COLO829 (cell line): ENCODE measurements around the gene FGFBP3.
"Not testable (repeated sequence)": the region's sequence is repeated elsewhere in the genome, so short reads cannot be mapped to it uniquely, and the experiment has no call there.

Experiments
- DNase-seq: peaks from one replicate; pipeline ENCODE4 v3.0.0; 2012; ENCODE audit warnings: low spot score

Gene FGFBP3

DNA sequence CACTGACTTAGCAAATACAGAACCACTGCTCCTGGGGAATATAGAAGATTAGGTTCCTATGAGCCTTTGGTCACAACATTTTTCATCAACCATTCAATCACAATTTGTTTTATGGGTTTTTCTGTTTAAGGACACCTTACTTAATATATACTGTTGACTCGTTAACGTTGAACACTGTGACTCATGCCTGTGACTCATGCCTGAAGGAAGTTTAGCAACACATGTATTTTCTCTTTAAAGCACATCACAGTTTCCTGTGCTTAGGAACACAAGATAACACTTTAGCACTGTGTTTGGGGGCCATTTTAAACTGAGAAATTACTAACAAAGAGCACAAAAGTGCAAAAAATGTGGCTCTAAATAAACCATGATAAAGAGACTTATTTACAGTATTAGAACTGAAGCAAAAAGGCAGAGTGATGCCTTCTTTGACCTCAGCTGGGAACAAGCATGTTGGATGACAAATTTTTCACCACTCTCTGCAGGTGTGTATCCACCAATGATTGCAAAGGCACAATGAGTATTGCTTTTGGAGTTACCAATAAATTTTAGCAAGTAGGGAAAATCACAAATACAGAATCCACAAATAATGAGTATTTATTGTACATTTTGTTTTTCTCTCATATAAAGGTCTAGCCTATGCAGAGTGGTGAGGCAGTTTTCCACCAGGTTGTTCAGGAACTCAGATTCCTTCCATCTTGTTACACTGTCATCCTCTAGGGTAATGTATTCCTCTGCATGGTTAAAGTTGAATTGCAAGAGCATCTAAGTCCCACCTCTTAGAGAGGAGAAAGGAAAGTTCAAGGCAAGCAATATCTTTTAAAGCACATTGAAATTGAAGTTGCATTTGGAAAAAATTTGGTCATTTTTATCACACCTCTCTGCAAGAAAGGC, 7.3 kb downstream of the FGFBP3 start:
- DNase-seq: peak; percentile 56

DNA sequence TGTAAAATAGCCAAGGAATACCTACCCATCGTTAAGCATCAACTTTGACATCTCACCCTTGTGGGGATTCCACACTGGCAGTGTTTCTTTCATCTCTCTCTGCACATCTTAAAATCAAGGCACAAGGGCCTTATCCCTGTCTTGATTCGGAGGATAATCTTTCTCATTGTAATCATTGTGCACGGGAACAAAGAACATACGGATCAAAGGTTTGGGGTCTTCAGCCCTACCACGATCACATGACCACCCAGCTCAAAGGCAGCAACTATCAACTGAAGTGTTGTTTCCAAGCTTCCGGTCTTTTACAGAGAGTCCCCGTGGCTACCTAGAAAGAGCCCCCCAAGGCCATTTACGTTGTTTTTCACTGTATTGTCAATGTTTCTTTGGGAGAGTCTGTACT, 11.9 kb downstream of the FGFBP3 start:
- no peak for DNase-seq

DNA sequence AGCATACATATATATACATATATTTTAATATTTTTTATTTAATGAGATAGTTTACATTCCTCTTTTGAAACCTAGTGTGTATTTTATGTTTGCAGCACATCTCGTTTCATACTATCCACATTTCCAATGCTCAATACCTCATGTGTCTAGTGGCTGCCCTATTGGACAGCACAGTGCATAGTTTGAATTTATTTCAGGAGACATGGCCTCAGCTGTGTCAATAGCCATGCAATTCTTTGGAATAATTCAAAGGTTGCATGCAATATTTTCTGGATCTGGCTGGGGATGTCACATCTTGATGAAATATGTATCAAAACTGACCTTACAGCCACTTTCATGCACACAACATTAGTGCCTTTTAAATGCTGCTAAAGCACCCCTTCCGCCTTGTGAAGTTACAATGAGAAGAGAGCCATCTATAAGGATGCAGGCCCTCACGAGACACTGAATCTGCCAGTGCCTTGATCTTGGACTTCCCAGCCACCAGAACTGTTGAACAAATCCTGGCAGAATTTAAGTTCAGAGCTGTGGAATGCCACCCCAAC, 13.0 kb downstream of the FGFBP3 start:
- DNase-seq: no peak

DNA sequence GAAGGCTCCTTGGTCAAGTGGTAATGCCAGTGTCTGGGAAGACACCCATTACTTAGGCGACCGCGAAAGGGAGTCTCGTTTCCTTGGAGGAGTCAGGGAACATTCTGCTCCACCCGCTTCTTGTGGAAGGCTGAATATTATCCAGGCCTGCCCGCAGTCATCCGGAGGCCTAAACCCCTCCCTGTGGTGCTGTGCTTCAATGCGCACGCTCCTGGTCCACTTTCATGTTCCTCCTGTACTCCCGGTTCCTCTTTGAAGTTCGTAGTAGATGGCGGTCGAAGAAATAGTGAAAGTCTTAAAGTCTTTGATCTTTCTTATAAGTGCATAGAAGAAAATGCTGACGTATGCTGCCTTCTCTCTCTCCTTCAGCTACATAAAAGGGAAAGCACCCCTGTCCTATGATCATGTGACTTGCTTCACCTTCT, 15.0 kb downstream of the FGFBP3 start:
- DNase-seq: not testable (repeated sequence)

DNA sequence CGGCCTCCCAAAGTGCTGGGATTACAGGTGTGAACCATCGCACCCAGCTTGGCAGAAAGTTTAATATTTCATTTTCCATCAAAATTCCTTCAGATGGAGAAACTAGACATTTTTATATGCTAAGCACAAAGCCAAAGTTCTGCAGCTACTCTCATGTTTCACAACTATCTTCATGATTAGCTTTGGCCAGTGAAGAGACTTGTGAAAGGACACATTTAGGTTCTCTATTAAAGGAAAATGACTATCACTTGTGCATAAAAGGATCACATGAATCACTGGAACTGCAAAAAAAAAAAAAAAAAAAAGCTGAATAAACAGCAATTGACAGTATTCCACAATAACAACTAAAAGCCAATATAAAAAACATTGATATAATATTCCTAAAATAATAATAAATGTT, 16.2 kb downstream of the FGFBP3 start:
- no peak for DNase-seq

DNA sequence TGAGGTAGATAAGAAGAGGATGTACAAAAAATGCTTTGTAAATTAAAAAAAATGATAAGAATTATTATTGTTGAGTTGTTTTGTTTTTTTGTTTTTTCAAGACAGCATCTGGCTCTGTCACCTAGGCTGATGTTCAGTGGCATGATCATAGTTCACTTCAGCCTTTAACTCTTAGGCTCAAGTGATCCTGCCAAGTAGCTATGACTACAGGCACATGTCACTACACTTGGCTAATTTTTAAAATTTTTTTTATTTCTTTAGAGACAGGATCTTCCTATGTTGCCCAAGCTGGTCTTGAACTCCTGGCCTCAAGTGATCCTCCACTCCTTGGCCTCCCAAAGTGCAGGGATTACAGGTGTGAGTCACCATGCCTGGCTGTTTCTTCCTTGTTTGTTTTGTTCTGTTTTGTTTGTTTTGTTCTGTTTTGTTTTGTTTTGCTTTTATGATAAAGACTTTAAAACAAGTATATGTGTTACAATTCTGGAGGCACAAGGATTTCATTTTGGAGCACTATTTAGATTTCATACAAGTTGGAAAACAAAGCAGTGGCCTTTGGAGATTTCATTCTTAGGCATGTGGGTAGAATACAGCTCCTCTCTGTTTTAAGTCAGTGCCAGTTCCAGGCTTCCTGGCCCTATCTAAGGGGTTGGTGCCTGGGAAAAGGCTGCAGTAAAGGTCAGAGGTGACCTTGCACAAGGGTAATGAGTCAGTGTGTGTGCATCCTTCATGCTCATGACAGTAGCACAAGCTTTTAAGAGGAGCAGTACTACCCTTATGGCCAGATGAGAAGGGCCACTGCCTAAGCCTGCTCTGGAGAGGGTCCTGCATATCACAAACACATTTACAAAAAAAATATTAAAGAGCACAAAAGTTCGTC, 17.9 kb downstream of the FGFBP3 start:
- no peak for DNase-seq

DNA sequence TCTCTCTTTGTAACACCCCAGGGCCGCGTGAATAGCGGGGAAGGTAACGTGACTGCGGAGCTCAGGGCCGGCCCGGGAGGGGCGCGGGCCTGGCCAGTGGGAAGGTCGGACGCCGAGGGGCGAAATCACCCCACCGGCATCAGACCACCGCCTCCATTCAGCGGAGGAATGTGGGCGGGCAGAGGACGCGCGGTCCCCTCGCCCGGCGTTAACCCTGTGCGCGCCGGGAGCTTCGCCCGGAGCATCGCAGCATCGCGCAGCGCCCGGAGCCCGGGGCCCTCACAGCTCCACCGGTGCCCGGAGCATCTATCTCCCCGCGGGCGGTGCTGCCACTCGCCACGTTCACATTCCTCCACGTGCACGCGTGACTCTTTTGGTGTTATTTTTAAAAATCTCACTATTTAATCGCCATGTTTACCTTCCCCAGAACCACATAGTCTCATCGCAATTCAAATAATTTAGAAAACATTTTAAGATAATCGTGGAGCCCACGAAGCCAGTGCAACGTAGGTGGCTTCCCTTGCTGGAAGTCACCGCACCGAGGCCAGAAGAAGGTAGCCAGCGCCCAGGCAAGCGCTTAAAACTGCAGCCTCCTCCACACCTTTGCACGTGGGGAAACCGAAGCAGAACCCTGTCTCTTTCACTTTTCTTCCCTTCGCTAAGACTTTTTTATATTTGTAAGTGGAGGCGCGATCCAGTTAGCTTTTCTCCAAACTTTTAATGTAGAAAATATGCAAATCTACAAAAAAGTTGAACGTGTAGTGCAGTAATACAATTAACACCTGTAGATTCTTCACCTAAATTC, 21.8 kb downstream of the FGFBP3 start:
- peak; percentile 22 for DNase-seq

DNA sequence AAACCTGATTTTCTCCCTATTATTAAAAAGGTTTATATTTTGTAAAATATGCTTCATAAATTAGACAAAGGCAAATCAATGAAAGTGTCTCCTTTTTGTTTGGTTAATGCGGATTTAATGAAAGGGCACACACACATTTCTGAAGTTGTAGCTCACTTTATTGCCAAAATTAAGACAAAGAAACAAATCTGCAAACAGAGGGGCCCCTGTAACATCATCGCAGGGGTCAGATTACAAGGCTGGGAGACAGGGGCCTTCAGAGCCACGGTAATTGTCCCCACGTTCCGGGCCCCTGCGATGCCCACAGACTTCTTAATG, 22.4 kb downstream of the FGFBP3 start:
- DNase-seq: no peak

DNA sequence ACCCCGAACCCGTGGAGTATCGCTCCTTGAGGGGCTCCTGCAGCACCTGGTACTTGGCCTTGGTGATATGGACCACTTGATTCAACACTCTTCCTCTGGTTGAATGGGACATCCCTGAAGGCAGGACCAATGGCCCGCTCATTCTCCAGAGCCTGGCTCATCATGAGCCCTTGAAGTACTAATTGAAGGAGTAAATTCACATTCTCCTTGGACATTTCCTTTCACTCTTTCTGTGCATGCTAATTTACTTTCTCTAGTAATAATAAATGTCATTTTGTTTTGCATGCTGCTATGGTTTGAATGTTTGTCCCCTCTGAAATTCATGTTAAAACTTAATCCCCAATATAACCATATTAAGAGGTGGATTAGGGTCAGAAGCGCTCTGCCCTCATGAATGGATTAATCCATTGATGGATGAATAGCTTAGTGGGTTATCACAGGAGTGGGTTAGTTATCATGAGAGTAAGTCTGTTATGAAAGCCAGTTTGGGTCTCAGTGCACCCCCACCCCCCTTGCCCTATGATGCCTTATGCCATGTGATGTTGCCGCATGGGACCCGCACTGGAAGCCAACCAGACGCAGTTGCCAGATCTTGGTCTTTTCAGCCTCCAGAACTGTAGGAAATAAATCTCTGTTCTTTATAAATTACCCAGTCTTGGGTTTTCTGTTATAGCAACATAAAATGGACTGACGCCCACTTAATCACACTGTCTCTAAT, 23.8 kb downstream of the FGFBP3 start:
- no peak for DNase-seq

DNA sequence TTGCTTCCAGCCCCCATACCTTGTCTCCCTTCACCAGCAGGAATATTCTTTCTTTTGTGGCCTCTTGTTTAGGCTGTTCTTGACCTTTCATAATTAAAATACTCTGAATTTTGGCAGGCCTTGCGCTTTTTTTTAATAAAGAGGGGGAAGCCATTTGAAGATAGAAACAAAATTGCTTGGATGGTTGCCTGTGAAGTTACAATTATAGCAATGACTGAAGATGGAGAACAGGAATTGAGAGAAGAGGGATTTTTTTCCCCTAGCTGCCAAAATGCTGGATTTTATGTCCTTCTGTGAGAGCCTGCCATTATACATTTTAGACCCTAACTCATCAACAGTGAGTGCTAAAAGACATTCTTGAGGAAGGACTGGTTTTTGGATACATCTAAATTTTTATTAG, 24.8 kb downstream of the FGFBP3 start:
- DNase-seq: no peak

DNA sequence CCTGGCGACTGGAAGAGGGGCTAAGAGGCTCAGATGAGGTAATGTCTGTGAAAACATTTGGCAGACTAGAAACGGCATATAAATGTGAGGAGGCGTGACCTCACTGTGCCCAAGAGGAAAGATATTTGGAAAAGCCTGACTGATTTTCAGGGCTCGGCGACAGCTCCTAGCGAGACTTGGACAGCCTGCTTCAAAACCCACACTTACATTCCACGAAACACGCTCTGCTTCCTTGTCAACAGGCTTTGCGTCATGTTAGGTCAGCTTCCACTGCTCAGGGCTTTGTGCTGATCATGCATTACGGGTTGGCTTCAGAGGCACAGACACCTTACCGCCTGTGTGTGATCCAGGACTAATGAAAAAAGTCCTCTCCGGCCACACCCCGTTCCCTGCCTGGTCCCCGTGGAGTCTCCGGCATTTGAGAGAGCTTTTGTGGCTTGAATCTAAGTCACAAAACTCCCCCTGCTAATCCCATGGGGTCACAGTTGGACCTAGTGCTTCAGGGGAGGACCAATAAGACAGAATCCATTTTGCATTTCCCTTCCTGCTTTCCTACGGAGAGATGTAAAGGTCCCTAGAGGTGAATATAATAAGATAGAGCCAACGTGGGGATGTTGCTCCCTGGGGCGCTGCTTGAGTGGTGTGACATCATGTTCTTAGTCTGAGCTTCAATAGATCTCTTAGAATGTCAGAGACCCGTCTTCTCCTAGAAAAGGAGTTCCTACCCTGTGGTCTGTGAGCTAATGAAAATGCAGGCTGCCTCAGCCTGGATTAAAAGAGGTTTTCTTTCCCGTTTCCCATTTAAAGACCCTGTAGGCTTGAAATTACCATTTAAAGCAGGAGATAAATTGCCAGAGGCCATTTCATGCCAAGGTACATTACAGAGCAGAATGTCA, 25.5 kb downstream of the FGFBP3 start:
- DNase-seq: no peak

DNA sequence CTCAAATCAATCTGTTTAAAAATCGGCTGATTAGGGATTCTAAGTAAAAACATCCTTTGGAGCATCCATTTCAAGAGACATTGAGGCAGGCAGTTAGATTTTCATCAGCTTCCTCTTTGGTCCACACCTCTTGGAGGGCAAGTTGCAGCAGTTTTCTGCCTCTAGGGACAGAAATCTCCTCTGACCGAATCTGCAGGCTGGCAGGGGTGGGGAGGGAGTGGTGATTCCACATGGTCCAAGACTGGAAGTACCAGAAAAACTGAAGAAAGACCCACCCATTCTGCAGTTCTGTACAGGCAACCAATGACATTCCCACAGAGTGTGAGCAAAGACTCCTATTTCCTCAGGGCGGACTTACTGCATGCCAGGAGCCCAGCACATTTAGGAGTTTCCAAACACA, 29.0 kb downstream of the FGFBP3 start:
- DNase-seq: no peak

DNA sequence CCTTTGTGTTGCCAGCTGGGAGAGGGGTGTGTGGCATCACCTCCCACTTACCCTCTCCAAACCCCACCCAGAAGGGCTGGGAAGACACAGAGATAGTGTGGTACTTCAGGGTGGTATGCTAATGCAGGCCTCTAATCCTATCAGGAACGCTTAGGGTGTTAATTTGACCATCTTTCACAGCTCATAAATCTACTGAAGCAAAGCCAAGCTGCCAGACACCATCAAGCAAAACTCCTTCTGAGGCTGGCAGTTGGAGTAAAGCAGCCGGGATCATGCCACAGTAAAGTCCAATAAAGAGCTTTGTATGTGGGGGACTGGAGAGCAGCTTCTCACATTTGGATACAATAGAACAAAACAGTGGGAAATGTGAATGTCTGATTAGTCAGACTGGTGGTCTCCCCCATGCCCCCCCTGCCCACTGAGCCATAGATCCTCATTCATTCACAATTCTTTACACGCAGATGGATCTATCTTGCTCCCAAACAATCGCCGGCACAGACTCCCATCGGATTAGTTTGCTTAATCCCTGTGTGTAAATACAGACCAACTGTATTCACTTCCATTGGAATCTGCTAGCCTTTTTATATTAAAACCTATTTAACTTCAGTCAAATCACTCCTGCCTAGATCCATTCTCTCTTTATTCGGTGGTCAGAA, 29.6 kb downstream of the FGFBP3 start:
- DNase-seq: no peak

DNA sequence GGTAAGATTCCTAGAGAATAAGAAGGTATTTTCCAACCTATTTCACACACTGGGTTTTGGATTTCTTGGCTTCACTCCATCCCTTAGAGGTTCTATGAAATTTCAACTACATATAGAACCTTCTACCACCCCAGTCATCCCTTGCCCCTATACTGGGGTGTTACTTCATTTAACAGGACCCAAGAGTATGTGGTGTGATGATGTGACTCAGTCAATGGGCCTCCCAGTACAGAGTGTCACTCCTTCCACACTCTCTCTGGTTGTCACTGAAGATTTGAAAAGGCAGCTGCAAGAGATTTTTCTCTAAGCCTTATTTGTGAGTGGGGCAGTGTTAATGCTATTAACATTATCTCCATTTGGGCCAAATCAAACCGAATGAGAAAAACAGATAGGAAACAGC, 33.5 kb downstream of the FGFBP3 start:
- no peak for DNase-seq

DNA sequence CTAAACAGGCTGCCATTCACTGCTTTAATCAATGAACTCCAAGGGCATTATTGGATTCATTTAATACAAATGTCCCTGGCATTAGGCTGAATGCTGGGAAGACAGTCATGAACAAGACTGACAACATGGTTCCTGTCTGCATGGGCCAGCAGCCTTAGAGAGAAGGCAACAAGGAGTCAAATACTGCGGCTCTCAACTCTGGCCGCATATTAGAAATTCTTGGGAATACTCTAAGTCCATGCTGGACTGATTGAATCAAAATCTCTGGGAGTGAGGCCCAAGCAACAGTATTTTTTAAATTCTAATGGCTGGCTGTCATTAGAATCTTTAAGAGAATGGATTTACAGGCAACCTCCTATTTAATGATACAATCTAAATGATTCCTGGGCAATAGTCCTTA, 34.1 kb downstream of the FGFBP3 start:
- DNase-seq: no peak

DNA sequence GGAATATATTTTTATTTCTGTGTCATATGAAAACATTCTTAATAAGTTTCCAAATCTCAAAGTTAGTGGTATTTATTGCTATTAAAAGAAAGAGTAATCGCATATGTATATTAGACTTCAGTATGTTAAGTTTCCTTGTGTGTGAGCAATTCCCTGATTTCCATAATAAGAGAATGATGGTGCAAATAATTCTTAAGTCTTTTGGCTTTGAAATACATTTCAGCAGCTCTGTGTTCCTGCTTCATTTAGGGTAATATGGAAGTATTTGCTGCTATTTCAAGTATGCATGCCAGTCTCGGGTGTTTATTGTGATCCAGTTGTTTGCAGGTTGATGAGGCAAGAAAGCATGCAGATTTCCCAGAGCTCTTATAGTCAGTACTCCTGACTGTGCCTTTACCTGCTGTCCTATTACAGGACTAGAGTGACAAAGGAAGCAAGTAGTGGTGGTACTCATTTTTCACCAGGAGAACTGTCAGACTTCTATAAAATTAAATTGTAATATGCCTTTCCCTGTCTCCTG, 43.7 kb downstream of the FGFBP3 start:
- no peak for DNase-seq

DNA sequence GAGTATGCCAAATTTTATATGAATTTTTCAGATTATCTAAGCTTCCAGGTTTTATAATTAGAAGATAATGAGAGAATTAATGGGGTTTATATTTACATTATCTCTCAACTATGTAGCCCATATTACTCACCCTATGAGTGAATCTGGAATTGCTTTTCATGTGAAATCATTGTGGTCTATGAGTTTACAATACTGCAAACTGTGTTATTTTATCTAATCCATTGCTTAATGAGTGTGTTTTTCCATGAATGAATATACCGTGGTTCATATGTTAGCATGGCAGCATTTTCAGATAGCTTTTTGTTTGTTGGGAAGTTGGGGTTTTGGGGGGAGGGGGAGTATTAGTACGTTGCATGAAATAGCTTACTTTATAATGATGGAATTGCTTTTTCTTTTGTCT, 44.5 kb downstream of the FGFBP3 start:
- DNase-seq: no peak

DNA sequence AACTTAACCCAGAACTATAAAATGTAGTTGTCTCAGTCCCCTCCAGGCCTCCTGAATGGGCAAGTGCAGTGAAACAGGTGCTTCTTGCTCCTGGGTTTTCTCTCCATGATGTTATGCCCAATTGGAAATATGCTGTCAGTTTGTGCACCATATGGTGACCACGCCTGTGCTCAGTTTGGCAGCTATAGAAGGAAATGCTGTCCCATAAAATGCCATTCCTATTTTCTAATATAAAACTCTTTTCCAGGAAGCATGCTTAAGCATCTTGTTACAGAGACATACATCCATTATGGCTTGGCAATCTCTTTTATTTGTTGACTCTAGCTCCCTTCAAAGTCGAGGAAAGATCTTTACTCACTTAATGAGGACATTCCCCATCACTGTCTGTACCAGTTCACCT, 45.2 kb downstream of the FGFBP3 start:
- no peak for DNase-seq

DNA sequence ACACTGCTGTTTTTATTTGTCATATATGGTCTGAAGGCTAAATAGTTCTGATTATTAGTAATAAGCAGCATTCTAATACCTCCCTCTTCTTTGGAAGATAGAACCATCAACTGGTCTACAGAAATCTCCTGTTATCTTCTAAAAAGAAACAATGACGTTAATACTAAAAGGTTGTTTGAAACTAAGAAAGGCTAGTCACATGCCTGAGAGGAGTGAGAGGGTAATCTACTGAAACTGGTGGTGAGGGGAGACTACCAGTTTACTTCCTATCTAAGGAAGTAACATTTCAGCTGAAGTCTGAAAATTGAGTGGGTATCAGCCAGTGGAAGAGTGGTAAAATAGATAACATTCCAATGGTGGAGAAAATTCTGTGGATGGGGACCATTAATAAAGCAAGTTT, 48.4 kb downstream of the FGFBP3 start:
- no peak for DNase-seq

DNA sequence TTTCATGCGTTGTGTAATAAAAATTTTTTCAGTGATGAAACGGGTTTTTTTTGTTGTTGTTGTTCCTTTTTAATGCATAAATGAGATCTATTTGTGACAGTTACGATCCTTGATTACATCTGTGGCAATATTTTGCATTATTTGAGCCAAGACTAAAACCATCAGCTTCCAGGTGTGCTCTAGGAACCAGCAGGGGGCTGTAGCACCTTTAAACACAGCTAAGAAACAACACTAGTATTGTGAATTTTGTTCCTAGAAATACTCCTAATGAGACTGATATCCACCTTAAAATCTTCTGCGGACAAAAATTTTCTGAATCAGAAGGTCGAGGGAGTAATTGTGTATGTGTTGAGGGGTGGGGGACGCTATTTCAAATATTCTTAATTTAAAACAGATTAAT, 52.6 kb downstream of the FGFBP3 start:
- no peak for DNase-seq
